Hepatocyte (in vitro differentiated cells): ENCODE data around the gene FGF1.

Experiments
- CTCF ChIP-seq: fragments of 200-600 bp; sonication (generic); IDR thresholded peaks from 2 replicates; pipeline ENCODE4 v1.5.1; 2016; ENCODE audit warnings: antibody characterized with exemption, mild to moderate bottlenecking; ENCODE audit not compliant: poor library complexity
- EZH2 ChIP-seq: fragments of 200-600 bp; sonication (generic); IDR thresholded peaks from 2 replicates; pipeline ENCODE4 v1.6.1; 2016; ENCODE audit warnings: antibody characterized with exemption, mild to moderate bottlenecking, borderline replicate concordance
- EZH2phosphoT487 ChIP-seq: fragments of 200-600 bp; sonication (generic); IDR thresholded peaks from one replicate; pipeline ENCODE4 v1.6.1; 2018; ENCODE audit warnings: antibody characterized with exemption, mild to moderate bottlenecking, low read depth, moderate library complexity; ENCODE audit not compliant: unreplicated experiment, severe bottlenecking

- TF ChIP-seq CTCF (no peak), EZH2phosphoT487 (no peak), EZH2 (no peak)
These were observed 15.9 kb upstream of the FGF1 start for GRCh38 chr5:142701673-142702311.
